Islet of Langerhans (tissue), 1 donor: Measurements from ENCODE around the gene SLC22A7.
"Not testable (repeated sequence)": the region's sequence is repeated elsewhere in the genome, so short reads cannot be mapped to it uniquely, and the experiment has no call there.

Source experiments
- FAIRE-seq: peaks from one replicate; lab custom pipeline; 2011; peaks lifted over from hg19 to GRCh38; lab: Jason Lieb, UNC

SLC22A7 gene

DNA sequence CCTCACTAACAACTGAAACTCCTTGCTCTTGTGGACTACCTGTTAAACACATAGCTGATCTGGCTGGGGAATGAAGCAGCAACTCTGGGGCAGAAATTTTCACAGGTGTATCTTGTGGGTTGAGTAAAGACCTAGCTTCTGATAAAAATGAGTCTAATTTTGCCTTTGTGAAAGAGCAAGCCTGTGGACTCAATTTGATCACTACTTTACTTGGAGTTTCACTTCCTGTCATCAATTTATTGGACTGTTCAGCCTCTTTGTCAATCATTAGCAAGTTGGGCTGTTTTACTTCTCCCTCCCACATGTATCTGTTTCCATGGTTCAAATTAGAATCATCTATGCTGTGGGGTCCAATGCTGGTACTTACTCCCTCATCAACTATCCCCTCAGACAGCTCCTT, 40.2 kb downstream of the SLC22A7 start:
- no peak for FAIRE-seq

DNA sequence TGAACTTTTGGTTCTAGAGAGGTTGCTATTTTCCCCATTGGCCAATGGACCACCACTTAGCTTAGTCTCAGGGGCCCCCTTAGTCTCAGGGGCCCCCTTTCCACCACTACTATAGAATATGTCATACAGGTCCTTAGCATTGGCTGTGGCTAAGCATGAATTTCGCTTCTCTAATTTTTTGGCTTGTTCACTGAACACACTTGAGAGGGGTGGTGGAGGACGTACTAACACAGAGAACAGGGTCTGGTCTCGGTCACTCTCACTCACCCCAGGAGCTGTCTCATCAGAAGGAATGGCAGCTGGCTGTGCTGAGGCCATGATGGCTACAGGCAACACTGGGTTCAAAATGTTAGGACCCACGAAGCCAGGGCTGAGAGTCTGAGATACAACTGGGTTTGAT, 41.1 kb downstream of the SLC22A7 start:
- no peak for FAIRE-seq

DNA sequence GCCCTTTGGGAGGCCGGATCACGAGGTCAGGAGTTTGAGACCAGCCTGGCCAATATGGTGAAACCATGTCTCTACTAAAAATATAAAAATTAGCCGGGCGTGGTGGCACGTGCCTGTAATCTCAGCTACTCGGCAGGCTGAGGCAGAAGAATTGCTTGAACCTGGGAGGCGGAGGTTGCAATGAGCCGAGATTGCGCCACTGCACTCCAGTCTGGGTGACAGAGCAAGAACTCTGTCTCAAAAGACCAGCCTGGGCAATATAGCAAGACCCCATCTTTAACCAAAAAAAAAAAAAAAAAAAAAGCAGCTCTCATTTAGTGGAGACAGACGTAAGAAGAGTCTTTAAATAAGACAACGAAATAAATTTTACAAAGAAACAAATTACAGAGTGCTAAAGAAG, 48.2 kb downstream of the SLC22A7 start:
- FAIRE-seq: not testable (repeated sequence)

DNA sequence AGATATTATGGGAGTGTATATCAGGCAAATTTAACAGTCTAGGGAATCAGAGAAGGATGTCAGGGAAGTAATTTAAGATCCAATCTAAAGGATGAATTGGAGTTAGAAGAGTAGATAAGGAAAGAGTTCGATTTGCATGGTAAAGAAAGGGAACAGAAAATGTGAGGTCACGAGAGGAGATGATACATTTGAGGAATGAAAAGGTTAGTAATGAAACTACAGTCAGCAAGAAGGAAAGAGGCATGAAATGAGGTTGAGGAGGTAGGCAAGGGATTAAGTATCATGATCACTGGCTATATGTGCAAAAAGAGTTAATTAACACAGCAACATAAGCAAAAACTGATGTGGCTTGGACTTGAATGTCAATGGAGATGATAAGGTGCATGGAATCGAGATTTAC, 49.0 kb downstream of the SLC22A7 start:
- FAIRE-seq: no peak

DNA sequence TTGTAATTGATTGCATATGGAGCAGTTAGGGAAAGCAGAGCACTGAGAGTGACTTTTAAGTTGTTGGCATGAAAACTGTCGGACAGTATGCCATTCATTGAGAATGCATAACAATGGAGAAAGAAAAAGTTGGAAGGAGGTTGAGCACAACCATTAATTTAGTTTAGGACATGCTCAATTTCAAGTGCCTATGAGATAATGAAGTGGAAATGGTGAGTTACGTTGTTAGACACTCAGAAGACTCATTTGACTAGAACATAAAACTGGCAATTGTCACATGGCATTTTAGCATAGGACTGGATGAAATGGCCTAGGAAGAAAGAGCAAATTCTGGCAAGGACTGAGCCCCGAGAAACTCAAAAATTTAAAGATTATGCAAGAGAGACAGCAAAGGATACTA, 49.4 kb downstream of the SLC22A7 start:
- FAIRE-seq: no peak

DNA sequence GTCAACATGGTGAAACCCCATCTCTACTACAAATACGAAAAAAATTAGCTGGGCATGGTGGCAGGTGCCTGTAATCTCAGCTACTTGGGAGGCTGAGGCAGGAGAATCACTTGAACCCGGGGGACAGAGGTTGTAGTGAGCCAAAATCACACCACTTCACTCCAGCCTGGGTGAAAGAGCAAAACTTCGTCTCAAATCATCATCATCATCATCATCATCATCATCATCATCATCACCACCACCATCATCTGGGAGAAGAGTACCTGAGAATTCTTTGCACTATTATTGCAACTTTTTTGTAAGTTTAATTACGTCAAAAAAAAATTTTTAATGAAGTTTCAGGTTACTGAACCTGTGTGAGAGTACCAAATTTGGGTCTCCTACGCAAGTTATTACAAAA, 53.9 kb downstream of the SLC22A7 start:
- not testable (repeated sequence) for FAIRE-seq
